ACC112 (cell line): ENCODE results near the gene FAM185A.
A peak's percentile ranks its signal among the peaks of the same experiment; 100 is the strongest.
"Not testable (repeated sequence)": the region's sequence is repeated elsewhere in the genome, so short reads cannot be mapped to it uniquely, and the experiment has no call there.

Experiments
- H2AFZ ChIP-seq: fragments of 200-600 bp; sonication (generic); one replicate; pipeline ENCODE4 v1.6.0; 2017; ENCODE audit warnings: antibody characterized with exemption, low read length; ENCODE audit not compliant: unreplicated experiment
- H3K27ac ChIP-seq: fragments of 200-600 bp; sonication (generic); 2 replicates; pipeline ENCODE4 v1.5.1; 2014; ENCODE audit warnings: low read depth, mild to moderate bottlenecking, antibody characterized with exemption, low read length, moderate library complexity
- H3K27me3 ChIP-seq: fragments of 200-600 bp; sonication (generic); 2 replicates; pipeline ENCODE4 v1.6.1; 2014; ENCODE audit warnings: mild to moderate bottlenecking, antibody characterized with exemption, low read length, moderate library complexity, mixed read lengths; ENCODE audit not compliant: insufficient read depth
- H3K36me3 ChIP-seq: fragments of 200-600 bp; sonication (generic); 2 replicates; pipeline ENCODE4 v1.6.1; 2016; ENCODE audit warnings: mild to moderate bottlenecking, antibody characterized with exemption, low read length, moderate library complexity, mixed read lengths; ENCODE audit not compliant: insufficient read depth
- H3K4me1 ChIP-seq: fragments of 200-600 bp; sonication (generic); one replicate; pipeline ENCODE4 v1.6.1; 2016; ENCODE audit warnings: low read length, mixed read lengths; ENCODE audit not compliant: insufficient read depth, unreplicated experiment, control insufficient read depth
- H3K4me3 ChIP-seq: fragments of 200-600 bp; sonication (generic); 2 replicates; pipeline ENCODE4 v1.5.1; 2014; ENCODE audit warnings: mild to moderate bottlenecking, low read depth, low read length
- H3K79me2 ChIP-seq: fragments of 200-600 bp; sonication (generic); one replicate; pipeline ENCODE4 v1.6.0; 2016; ENCODE audit warnings: low read length; ENCODE audit not compliant: control insufficient read depth, unreplicated experiment, insufficient read depth

FAM185A gene

DNA sequence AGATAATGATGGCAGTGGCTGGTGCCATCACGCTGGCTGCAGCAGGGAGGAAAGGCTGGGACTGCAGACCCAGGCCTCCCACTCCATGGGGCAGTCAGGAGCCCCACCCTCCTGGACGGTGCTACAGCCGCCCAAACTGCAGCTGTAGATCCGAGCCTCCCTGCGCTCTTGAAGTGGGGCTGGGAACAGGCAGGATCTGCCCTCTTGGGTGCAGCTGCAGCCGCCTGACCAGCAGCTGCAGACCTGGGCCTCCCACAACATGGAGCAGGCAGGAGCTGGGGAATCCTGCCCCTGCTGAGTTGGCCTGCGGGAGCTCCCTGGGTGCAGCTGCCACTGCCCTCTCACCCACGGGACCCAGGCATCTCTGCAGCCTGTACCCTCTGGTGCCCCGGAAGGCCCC, 4.9 kb upstream of the FAM185A start:
- not testable (repeated sequence) for H3K27ac ChIP-seq, H3K36me3 ChIP-seq, H3K4me3 ChIP-seq, H2AFZ ChIP-seq, H3K79me2 ChIP-seq, H3K4me1 ChIP-seq, H3K27me3 ChIP-seq

DNA sequence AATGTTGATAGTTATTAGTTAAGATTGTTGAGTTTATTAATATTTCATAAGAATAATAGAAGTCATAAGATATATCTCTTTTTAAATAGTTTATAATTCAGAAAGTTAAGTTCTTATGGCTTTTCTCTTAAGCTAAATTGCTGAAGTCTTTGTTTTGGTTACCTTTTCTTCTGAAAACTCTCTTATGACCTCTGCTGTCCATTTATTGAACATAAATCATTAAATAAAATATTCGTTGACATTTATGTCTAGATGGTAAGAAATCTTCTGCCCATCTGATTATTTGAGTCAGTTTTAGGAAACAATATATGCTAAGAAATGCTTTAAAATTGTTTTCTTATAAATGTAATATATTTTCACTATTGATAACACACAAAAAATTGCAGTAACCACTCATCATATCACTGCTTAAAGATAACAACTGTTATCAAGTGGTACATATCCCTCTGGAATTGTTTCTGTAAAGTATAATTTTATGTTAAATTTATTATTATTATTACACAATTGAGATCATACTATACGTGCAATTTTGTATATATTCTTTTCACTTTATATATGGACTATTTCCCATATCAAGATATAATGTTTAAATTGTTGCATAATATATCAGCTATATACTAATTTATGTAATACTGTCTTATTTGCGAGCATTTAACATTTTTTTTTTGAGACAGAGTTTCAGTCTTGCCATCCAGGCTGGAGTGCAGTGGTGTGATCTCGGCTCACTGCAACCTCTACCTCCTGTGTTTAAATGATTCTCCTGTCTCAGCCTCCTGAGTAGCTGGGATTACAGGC, 3.1 kb upstream of the FAM185A start:
- not testable (repeated sequence) for H3K4me3 ChIP-seq

DNA sequence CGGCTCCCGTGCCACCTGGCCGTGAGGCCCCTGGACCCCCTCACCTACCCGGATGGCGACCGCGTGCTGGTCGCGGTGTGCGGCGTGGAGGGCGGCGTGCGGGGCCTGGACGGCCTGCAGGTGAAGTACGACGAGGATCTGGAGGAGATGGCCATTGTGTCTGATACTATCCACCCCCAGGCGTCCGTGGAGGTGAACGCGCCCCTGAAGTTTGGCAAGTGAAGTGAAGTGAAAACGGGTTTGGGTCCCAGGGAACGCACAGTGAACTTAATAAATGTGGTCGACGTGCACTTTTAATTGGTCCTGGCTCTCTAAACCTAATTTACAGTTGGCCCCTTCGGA, 617 bp downstream of the FAM185A start:
- peak overlapping the region; percentile 84 for H3K4me3 ChIP-seq
- H2AFZ ChIP-seq: peak overlapping the region; percentile 64
- H3K27me3 ChIP-seq, H3K36me3 ChIP-seq, H3K27ac ChIP-seq, H3K79me2 ChIP-seq, H3K4me1 ChIP-seq: not testable (repeated sequence)

More for the DNA sequence above, 3.1 kb upstream of the FAM185A start:
- H3K4me1 ChIP-seq: peaks cover 15% of the 10 kb centered on the region
- H2AFZ ChIP-seq, H3K27ac ChIP-seq, H3K79me2 ChIP-seq, H3K27me3 ChIP-seq, H3K36me3 ChIP-seq: not testable (repeated sequence)

DNA sequence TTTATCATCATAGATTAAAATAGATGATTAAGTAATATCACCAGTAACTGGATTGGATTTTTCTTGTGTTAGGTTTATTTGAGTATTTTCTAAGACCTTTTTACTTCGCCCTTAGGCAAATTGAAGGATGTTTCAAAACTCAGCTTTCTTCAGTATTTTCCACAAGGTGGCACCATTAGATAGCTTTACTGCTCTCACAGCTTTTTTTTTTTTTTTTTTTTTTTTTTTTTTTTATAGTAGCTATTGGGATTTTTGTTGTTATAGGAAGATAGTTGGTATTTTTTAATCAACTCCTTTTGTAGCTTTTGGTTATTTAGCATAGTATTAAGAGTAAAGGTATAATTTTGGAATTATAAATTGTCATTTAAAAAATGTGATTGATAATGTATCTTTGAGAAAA, 9.4 kb downstream of the FAM185A start:
- not testable (repeated sequence) for H2AFZ ChIP-seq, H3K4me3 ChIP-seq, H3K27ac ChIP-seq, H3K79me2 ChIP-seq, H3K4me1 ChIP-seq, H3K36me3 ChIP-seq, H3K27me3 ChIP-seq

DNA sequence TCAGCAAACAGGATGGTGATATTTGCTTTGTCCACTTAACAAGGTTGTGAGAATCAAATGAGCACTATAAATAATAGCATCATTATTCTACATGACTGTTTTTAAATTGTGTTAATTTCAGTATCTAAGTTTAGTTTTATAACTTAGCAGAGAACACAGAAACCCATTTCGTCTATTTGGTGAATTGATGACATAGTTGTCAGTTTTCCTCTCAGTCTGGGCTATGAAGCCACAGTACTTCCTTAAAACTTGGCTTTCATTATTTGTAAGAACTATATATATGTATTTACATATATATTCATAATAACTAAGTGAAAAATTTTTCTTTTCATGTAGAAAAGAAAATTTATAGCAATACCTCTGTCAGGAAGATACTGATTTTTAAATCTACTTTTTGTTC, 11.1 kb downstream of the FAM185A start:
- not testable (repeated sequence) for H3K4me1 ChIP-seq, H2AFZ ChIP-seq, H3K79me2 ChIP-seq, H3K27me3 ChIP-seq, H3K36me3 ChIP-seq, H3K4me3 ChIP-seq, H3K27ac ChIP-seq

DNA sequence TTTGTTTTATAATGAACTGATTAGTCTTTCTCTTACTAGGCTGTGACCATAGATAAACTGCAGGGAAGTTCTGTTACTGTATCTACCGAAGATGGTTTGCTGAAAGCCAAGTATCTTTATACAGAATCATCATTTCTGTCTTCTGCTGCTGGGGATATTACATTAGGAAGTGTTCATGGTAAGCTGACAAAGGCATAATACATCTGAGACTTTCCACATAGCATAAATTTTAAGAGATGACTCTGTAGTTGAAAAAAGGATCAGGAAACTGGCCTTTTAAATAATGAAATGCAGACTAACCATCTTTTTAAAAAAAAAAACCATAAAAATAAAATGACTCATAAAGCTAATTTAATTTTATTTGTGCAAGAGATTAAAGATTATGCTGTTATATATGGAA, 12.4 kb downstream of the FAM185A start:
- H3K4me1 ChIP-seq, H3K79me2 ChIP-seq, H3K27me3 ChIP-seq, H2AFZ ChIP-seq, H3K27ac ChIP-seq, H3K4me3 ChIP-seq, H3K36me3 ChIP-seq: not testable (repeated sequence)

DNA sequence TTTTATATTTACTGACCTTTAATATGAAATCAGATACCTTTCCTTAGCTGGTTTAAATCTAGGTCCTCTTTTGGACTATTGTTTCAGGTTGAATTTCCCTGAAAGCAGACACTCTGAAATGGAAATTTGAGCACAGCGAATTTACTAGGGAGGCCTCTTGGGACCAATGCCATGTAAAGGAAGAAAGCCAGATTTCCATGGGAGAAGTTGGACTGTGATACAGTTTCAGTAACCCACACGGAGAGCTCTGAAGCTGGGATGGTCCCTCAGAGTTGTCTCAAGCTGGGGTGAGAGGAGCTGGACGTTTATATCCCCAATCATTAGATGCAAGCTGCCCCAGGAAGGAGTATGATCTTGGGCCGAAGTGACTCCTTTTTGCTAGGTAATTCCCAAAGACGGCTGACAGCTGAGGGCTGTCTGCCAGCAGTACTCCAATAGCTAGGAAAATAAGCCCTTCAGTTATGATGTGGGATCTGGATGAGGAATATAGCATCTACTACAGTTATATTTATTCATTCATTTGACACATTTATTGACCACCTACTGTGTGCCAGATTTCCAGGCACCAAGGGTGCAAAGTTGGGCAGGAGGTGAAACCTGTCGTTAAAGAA, 14.6 kb downstream of the FAM185A start:
- H2AFZ ChIP-seq, H3K4me1 ChIP-seq, H3K36me3 ChIP-seq, H3K27ac ChIP-seq, H3K27me3 ChIP-seq, H3K4me3 ChIP-seq, H3K79me2 ChIP-seq: not testable (repeated sequence)

DNA sequence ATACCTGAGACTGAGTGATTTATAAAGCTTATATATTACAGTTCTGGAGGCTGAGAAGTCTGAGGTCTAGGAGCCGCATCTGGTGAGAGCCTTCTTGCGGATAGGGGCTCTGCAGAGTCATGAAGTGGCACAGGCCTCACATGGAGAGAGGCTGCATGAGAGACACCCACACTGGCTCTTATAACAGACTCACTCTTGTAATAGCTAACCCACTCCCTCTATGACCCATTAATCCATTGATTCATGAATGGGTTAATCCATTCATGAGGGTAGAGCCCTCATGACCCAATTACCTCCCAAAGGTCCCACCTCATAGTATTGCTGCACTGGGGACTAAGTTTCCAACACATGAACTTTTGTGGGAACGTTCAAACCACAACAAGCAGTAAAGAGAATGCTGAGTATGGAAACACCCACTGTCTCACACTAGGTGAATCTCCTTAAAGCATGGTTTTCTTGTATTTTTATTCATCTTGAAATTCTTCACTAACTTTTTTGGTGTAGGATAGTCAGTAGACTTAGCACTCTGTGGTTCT, 20.9 kb downstream of the FAM185A start:
- not testable (repeated sequence) for H3K27me3 ChIP-seq, H3K79me2 ChIP-seq, H3K4me3 ChIP-seq, H3K4me1 ChIP-seq, H2AFZ ChIP-seq, H3K27ac ChIP-seq, H3K36me3 ChIP-seq

DNA sequence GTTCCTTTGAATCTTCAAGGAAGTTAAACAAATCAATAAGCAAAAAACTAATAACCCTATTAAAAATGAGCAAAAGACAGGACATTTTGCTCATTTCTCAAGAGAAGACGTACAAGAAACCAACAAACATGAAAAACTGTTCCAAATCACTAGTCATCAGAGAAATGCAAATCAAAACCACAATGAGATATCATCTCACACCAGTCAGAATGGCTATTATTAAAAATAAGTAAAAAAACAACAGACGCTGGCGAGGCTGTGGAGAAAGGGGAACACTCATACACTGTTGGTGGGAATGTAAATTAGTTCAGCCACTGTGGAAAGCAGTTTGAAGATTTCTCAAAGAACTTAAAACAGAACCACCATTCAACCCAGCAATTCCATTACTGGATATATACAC, 21.7 kb downstream of the FAM185A start:
- H3K36me3 ChIP-seq, H2AFZ ChIP-seq, H3K4me1 ChIP-seq, H3K27me3 ChIP-seq, H3K79me2 ChIP-seq, H3K27ac ChIP-seq, H3K4me3 ChIP-seq: not testable (repeated sequence)

DNA sequence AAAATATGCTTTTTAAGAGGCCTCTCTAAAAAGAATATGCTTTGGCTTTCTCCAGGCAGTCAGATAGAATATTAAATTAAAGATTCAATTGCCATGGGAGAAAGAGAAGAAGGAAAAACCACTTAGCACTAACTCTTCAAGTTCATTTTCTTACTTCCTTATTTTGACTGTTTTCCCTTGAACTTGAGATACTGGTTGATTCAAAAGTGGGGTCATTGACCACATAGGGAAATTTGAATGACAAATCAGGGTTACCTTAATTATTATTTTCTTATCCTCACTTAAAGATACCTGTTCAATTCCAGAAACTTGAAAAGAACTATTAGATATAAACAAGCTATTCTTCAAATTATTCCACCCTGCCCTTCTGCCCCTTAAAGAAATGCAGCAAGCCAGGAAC, 27.4 kb downstream of the FAM185A start:
- not testable (repeated sequence) for H3K4me1 ChIP-seq, H3K4me3 ChIP-seq, H3K36me3 ChIP-seq, H3K27me3 ChIP-seq, H2AFZ ChIP-seq, H3K27ac ChIP-seq, H3K79me2 ChIP-seq

DNA sequence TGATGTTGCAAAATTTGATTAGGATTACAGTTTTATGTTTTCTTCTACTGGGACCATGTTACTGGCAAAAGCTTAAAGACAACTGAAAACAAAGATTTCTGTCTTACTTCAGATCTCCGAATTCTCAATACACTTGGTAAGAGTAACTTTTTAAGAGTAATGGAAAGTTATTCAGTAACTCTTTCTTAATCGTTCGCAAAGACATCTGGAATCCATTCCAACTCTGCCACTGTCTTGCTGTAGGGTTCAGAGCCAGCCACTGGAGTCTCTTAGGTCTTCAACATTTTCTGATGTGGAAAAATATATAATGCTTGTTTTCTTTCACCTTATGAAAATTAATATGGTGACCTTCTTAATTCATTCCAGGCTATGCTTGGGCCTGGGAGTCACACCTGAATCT, 29.9 kb downstream of the FAM185A start:
- H3K4me1 ChIP-seq, H3K4me3 ChIP-seq, H3K27ac ChIP-seq, H3K79me2 ChIP-seq, H3K27me3 ChIP-seq, H3K36me3 ChIP-seq, H2AFZ ChIP-seq: not testable (repeated sequence)
